CD14-positive monocyte (primary cell): Measurements from ENCODE around the gene DHX9. TPM values are rescaled to one million over a fixed set of nuclear protein-coding genes. Genes with fewer than 3 reads are reported as not detected.

ENCODE experiments used
- DNase-seq, 3 donors: peaks; one replicate each; pipeline ENCODE4 v3.0.0-alpha.2; 2011 to 2022
- H2AFZ ChIP-seq: 2 replicates; pipeline ENCODE4 v1.6.0; 2012; ENCODE audit warnings: mild to moderate bottlenecking, low read depth, low read length, inconsistent platforms; ENCODE audit not compliant: insufficient read depth, poor library complexity, severe bottlenecking
- H3K27ac ChIP-seq, 2 donors: 1 replicate in 1 of 2; 2 replicates in 1 of 2; pipeline ENCODE4 v1.5.1; 2012 to 2013; ENCODE audit warnings: low read length in 2 of 2, control low read depth in 1 of 2, inconsistent platforms in 1 of 2, low read depth in 1 of 2, mild to moderate bottlenecking in 1 of 2
- H3K27me3 ChIP-seq, 2 donors: one replicate each; pipeline versions ENCODE4 v1.6.0 to v1.6.1; 2011 to 2013; ENCODE audit warnings: low read length in 2 of 2; ENCODE audit not compliant: control insufficient read depth in 2 of 2, insufficient read depth in 2 of 2
- H3K36me3 ChIP-seq, 2 donors: replicated peaks in 1 of 2; 1 replicate in 1 of 2; 2 replicates in 1 of 2; pipeline versions ENCODE4 v1.5.1 to v1.6.1; 2012 to 2013; ENCODE audit warnings: low read length in 2 of 2, control low read depth in 1 of 2, inconsistent platforms in 1 of 2, mild to moderate bottlenecking in 1 of 2; ENCODE audit not compliant: insufficient read depth in 2 of 2, control insufficient read depth in 1 of 2
- H3K4me1 ChIP-seq, 2 donors: 1 replicate in 1 of 2; 2 replicates in 1 of 2; pipeline versions ENCODE4 v1.5.1 to v1.6.1; 2012 to 2013; ENCODE audit warnings: low read length in 2 of 2, control low read depth in 1 of 2, inconsistent platforms in 1 of 2, mild to moderate bottlenecking in 1 of 2, moderate library complexity in 1 of 2; ENCODE audit not compliant: insufficient read depth in 2 of 2, control insufficient read depth in 1 of 2
- H3K4me2 ChIP-seq: replicated peaks from 2 replicates; pipeline ENCODE3; 2012; ENCODE audit warnings: low read length, moderate library complexity, mild to moderate bottlenecking; ENCODE audit not compliant: poor library complexity, severe bottlenecking; ENCODE audit errors: extremely low read depth
- H3K4me3 ChIP-seq, 3 experiments: fragments of 200-600 bp in 1 of 3; sonication (generic) in 1 of 3; replicated peaks in 1 of 3; 1 replicate in 2 of 3; 2 replicates in 1 of 3; pipeline ENCODE4 v1.5.1; 2011 to 2013; ENCODE audit warnings: low read length in 3 of 3, mild to moderate bottlenecking in 3 of 3, control low read depth in 2 of 3, low read depth in 2 of 3, inconsistent platforms in 1 of 3, moderate library complexity in 1 of 3
- H3K79me2 ChIP-seq: 2 replicates; pipeline ENCODE4 v1.6.0; 2012; ENCODE audit warnings: mild to moderate bottlenecking, control low read depth, inconsistent platforms, low read length, moderate library complexity; ENCODE audit not compliant: insufficient read depth
- H3K9ac ChIP-seq: 2 replicates; pipeline ENCODE4 v1.6.0; 2017; ENCODE audit warnings: low read length, mild to moderate bottlenecking; ENCODE audit not compliant: insufficient read depth, poor library complexity, severe bottlenecking
- H3K9me3 ChIP-seq, 2 donors: replicated peaks in 1 of 2; 1 replicate in 1 of 2; 2 replicates in 1 of 2; pipeline versions ENCODE4 v1.5.1 to v1.6.1; 2012 to 2013; ENCODE audit warnings: low read length in 2 of 2, control low read depth in 1 of 2; ENCODE audit not compliant: control insufficient read depth in 1 of 2, insufficient read depth in 1 of 2
- H4K20me1 ChIP-seq: 2 replicates; pipeline ENCODE4 v1.6.0; 2012; ENCODE audit warnings: mild to moderate bottlenecking, low read length, control low read depth, moderate library complexity; ENCODE audit not compliant: insufficient read depth
- H3K27ac Mint-ChIP-seq, 7 donors: one replicate each; pipeline ENCODE4 v1.8.0; 2020; ENCODE audit warnings: mild to moderate bottlenecking in 7 of 7, mixed read lengths in 7 of 7, moderate library complexity in 6 of 7, inconsistent platforms in 2 of 7
- H3K27me3 Mint-ChIP-seq, 3 donors: one replicate each; pipeline ENCODE4 v1.8.0; 2021 to 2022; ENCODE audit warnings: low read depth in 3 of 3, mild to moderate bottlenecking in 3 of 3, mixed read lengths in 3 of 3, moderate library complexity in 3 of 3, inconsistent platforms in 1 of 3
- H3K36me3 Mint-ChIP-seq, 2 donors: one replicate each; pipeline ENCODE4 v1.8.0; 2020; ENCODE audit warnings: mixed read lengths in 2 of 2, inconsistent platforms in 1 of 2, mild to moderate bottlenecking in 1 of 2
- H3K4me1 Mint-ChIP-seq: one replicate; pipeline ENCODE4 v1.8.0; 2020; ENCODE audit warnings: mild to moderate bottlenecking, mixed read lengths
- H3K4me3 Mint-ChIP-seq, 2 donors: one replicate each; pipeline ENCODE4 v1.8.0; 2020; ENCODE audit warnings: mild to moderate bottlenecking in 2 of 2, mixed read lengths in 2 of 2, moderate library complexity in 1 of 2
- H3K9me3 Mint-ChIP-seq, 7 donors: one replicate each; pipeline ENCODE4 v1.8.0; 2020 to 2022; ENCODE audit warnings: mixed read lengths in 7 of 7, mild to moderate bottlenecking in 6 of 7, moderate library complexity in 6 of 7, inconsistent platforms in 2 of 7
- CTCF ChIP-seq: fragments of 200-600 bp; IDR thresholded peaks from one replicate; pipeline ENCODE4 v1.8.0; 2022; ENCODE audit warnings: antibody characterized with exemption, mild to moderate bottlenecking
- intact Hi-C, 2 donors: fragments of 100-400 bp; cut with micrococcal nuclease; formaldehyde crosslinking; loops; one replicate each; pipeline versions ENCODE4 v1.15.0 to v1.15.1; 2023
- polyA plus RNA-seq, 3 donors: library from polyadenylated mRNA; depleted of rRNA in 1 of 3; unstranded in 2 of 3; stranded (reverse) in 1 of 3; fragments of 300-500 nt in 2 of 3; fragments of >200 nt in 1 of 3; fragmentation: Illumina TruSeq in 2 of 3; gene quantifications; 1 replicate in 2 of 3; 2 replicates in 1 of 3; pipeline ENCODE4 v1.2.3, GENCODE V29; 2012 to 2021

The DHX9 gene
- polyA plus RNA-seq, 3 donors, result 57.9 to 71.5 (median 58.5) TPM

GRCh38 chr1:182935716-182936115 is 96.6 kb downstream of the DHX9 start:
- Histone ChIP-seq H3K9me3 (no peaks in the 10 kb centered on the region), H3K4me1 (no peaks in the 10 kb centered on the region), H4K20me1 (no peaks in the 10 kb centered on the region), H3K9ac (no peak overlapping the region), H3K4me3 (no peak overlapping the region), H2AFZ (no peak overlapping the region), H3K27ac (no peak overlapping the region), H3K79me2 (no peaks in the 10 kb centered on the region), H3K36me3 (no peaks in the 10 kb centered on the region), H3K4me2 (no peak overlapping the region), H3K27me3 (peaks cover 4 to 19% of the 10 kb centered on the region in 2 donors)
- no peak for TF ChIP-seq CTCF
- H3K4me3 Mint-ChIP-seq, result no peak overlapping the region
- intact Hi-C loops, result no loop called here
- peaks cover 11 to 30% (median 16%) of the 10 kb centered on the region in 3 donors for H3K27me3 Mint-ChIP-seq
- no peaks in the 10 kb centered on the region for H3K36me3 Mint-ChIP-seq
- no peaks in the 10 kb centered on the region for H3K4me1 Mint-ChIP-seq
- H3K27ac Mint-ChIP-seq, result no peak overlapping the region
- peaks cover 0 to 18% (median 13%) of the 10 kb centered on the region in 7 donors for H3K9me3 Mint-ChIP-seq
- no peak for DNase-seq

Other genes with a start within 250 kb of the DHX9 start
- under 1 TPM in 2 of 3 donors, not detected in 1; 0.07 to 0.44 TPM for gene RGS16, start 235.0 kb upstream of the DHX9 start, polyA plus RNA-seq
- not detected for gene RGS8, start 154.8 kb upstream of the DHX9 start, polyA plus RNA-seq
- gene NPL, start 49.6 kb upstream of the DHX9 start, polyA plus RNA-seq, result 100 to 1,000 TPM in 2 of 3 donors, 10 to 100 TPM in 1; 56.6 to 127 (median 127) TPM
- gene SHCBP1L, start 113.8 kb downstream of the DHX9 start, polyA plus RNA-seq, result not detected
- 1 to 10 TPM in 1 of 3 donors, under 1 TPM in 2; 0.34 to 1.7 (median 0.95) TPM for gene LAMC1, start 184.1 kb downstream of the DHX9 start, polyA plus RNA-seq